ENCODE data around the gene MFSD1.

DNA sequence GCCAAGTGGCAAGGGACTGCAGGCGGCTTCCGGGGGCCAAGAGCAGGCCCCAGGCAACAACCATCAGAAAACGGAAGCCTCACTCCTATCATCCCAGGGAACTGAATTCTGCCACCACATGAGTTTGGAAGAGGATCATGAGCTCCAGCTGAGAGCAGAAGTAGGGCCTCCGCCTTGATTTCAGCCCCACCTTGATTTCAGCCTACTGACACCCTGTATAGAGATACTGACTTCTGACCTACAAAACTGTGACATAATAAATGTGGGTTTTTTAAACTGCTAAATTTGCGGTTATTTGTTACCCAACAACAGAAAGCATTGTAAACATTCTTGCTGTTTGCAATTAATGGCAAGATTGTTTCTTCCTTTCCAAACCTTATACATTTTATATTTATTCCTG lies 48.0 kb upstream of the MFSD1 start:
- TF ChIP-seq, protein P1, sequence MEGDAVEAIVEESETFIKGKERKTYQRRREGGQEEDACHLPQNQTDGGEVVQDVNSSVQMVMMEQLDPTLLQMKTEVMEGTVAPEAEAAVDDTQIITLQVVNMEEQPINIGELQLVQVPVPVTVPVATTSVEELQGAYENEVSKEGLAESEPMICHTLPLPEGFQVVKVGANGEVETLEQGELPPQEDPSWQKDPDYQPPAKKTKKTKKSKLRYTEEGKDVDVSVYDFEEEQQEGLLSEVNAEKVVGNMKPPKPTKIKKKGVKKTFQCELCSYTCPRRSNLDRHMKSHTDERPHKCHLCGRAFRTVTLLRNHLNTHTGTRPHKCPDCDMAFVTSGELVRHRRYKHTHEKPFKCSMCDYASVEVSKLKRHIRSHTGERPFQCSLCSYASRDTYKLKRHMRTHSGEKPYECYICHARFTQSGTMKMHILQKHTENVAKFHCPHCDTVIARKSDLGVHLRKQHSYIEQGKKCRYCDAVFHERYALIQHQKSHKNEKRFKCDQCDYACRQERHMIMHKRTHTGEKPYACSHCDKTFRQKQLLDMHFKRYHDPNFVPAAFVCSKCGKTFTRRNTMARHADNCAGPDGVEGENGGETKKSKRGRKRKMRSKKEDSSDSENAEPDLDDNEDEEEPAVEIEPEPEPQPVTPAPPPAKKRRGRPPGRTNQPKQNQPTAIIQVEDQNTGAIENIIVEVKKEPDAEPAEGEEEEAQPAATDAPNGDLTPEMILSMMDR (IDR thresholded peaks at IDR 0.05): no peak
- TF ChIP-seq POLR2AphosphoS5 (IDR thresholded peaks at IDR 0.05; ENCODE audit: insufficient read depth in 1 of 2, low read depth in 1 of 2): no peak
- no peak for TF ChIP-seq POLR2A (IDR thresholded peaks at IDR 0.05)
